Measurements from ENCODE around the gene XYLT1.

GRCh38 chr16:17311333-17312093, 159.2 kb downstream of the XYLT1 start:
- TF ChIP-seq CTCF (IDR thresholded peaks at IDR 0.05) (no peak), ZBTB33 (IDR thresholded peaks at IDR 0.05; ENCODE audit: borderline replicate concordance, low read depth) (no peak), EZH2phosphoT487 (IDR thresholded peaks at IDR 0.05; ENCODE audit: borderline replicate concordance, low read depth) (no peak), POLR2AphosphoS5 (IDR thresholded peaks at IDR 0.05; ENCODE audit: low read depth, low read length) (no peak), PBX3 (IDR thresholded peaks at IDR 0.05) (no peak), TAF1 (IDR thresholded peaks at IDR 0.05; ENCODE audit: borderline replicate concordance, low read depth, low read length) (no peak), REST (IDR thresholded peaks at IDR 0.05; ENCODE audit: low read depth, low read length) (peak; percentile 74; the same call in 1 of the 2 replicates), FOXM1 (IDR thresholded peaks at IDR 0.05; ENCODE audit: low read depth) (no peak)

Measured in SK-N-SH (cell line).